ENCODE data around the gene EEF1A1.

GRCh38 chr6:73566954-73567591, 46.2 kb upstream of the EEF1A1 start:
- TF ChIP-seq, protein P1, sequence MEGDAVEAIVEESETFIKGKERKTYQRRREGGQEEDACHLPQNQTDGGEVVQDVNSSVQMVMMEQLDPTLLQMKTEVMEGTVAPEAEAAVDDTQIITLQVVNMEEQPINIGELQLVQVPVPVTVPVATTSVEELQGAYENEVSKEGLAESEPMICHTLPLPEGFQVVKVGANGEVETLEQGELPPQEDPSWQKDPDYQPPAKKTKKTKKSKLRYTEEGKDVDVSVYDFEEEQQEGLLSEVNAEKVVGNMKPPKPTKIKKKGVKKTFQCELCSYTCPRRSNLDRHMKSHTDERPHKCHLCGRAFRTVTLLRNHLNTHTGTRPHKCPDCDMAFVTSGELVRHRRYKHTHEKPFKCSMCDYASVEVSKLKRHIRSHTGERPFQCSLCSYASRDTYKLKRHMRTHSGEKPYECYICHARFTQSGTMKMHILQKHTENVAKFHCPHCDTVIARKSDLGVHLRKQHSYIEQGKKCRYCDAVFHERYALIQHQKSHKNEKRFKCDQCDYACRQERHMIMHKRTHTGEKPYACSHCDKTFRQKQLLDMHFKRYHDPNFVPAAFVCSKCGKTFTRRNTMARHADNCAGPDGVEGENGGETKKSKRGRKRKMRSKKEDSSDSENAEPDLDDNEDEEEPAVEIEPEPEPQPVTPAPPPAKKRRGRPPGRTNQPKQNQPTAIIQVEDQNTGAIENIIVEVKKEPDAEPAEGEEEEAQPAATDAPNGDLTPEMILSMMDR (IDR thresholded peaks at IDR 0.05; ENCODE audit: insufficient read depth, low read depth, low read length): no peak
- TF ChIP-seq EZH2 (IDR thresholded peaks at IDR 0.05; ENCODE audit: insufficient read depth, low read length): no peak
